ENCODE data around the gene KCTD6.

- TF ChIP-seq SUZ12 (IDR thresholded peaks at IDR 0.05; ENCODE audit: low read length) (no peak), ATF2 (IDR thresholded peaks at IDR 0.05; ENCODE audit: low read length) (no peak), POLR2A (IDR thresholded peaks at IDR 0.05; ENCODE audit: control extremely low read depth in 1 of 2, low read depth in 2 of 2, low read length in 2 of 2) (no peak), JUND (IDR thresholded peaks at IDR 0.05; ENCODE audit: low read length) (no peak), CHD1 (IDR thresholded peaks at IDR 0.05; ENCODE audit: low read depth, low read length) (no peak), EZH2 (IDR thresholded peaks at IDR 0.05; ENCODE audit: low read depth, low read length, severe bottlenecking) (no peak), SIN3A (conservative IDR thresholded peaks at IDR 0.05 in 1 of 2, IDR thresholded peaks at IDR 0.05 in 1 of 2; ENCODE audit: low read depth in 1 of 2, low read length in 2 of 2) (no peak), CTCF (IDR thresholded peaks at IDR 0.05; ENCODE audit: control extremely low read depth in 1 of 3, insufficient read depth in 1 of 3, low read depth in 1 of 3, low read length in 3 of 3) (no peak), SAP30 (IDR thresholded peaks at IDR 0.05; ENCODE audit: insufficient read depth, insufficient replicate concordance, low read length) (no peak)
These were observed 39.7 kb downstream of the KCTD6 start for GRCh38 chr3:58531555-58531954.
